Measurements from ENCODE around the gene SH3BP1.
"Not testable (repeated sequence)": the region's sequence is repeated elsewhere in the genome, so short reads cannot be mapped to it uniquely, and the experiment has no call there.

The SH3BP1 gene

GRCh38 chr22:37639070-37639760 is at the start of gene SH3BP1:
TSS of gene SH3BP1 (plus strand) at chr22:37639669. CDS start at chr22:37639788, 119 bp downstream.
- H3K27ac ChIP-seq (ENCODE audit: low read depth, low read length) = no peak within 1 kb of the TSS

GRCh38 chr22:37591081-37591480 is 48.4 kb upstream of the SH3BP1 start:
- not testable (repeated sequence) for H3K27me3 ChIP-seq (ENCODE audit: control insufficient read depth, insufficient read depth, low read length); H3K4me1 ChIP-seq (ENCODE audit: control insufficient read depth, insufficient read depth, low read length); H3K9ac ChIP-seq (ENCODE audit: low read length); H3K27ac ChIP-seq (ENCODE audit: low read depth, low read length); H3K36me3 ChIP-seq (ENCODE audit: control insufficient read depth, insufficient read depth, low read length); H3K4me3 ChIP-seq (ENCODE audit: low read length)

More at GRCh38 chr22:37639070-37639760, at the start of gene SH3BP1:
- peak within 1 kb of the TSS; percentile 81 for H3K4me3 ChIP-seq (ENCODE audit: low read length)
- no peaks in the 10 kb centered on the region for H3K36me3 ChIP-seq (ENCODE audit: control insufficient read depth, insufficient read depth, low read length)
- H3K4me1 ChIP-seq (ENCODE audit: control insufficient read depth, insufficient read depth, low read length) = peaks cover 10% of the 10 kb centered on the region
- H3K27me3 ChIP-seq (ENCODE audit: control insufficient read depth, insufficient read depth, low read length) = no peaks in the 10 kb centered on the region
- H3K9ac ChIP-seq (ENCODE audit: low read length) = peak within 1 kb of the TSS; percentile 61

GRCh38 chr22:37591823-37592404 is 47.6 kb upstream of the SH3BP1 start:
- Histone ChIP-seq H3K27ac (ENCODE audit: low read depth, low read length) (no peak overlapping the region), H3K4me1 (ENCODE audit: control insufficient read depth, insufficient read depth, low read length) (no peaks in the 10 kb centered on the region), H3K4me3 (ENCODE audit: low read length) (no peak overlapping the region), H3K36me3 (ENCODE audit: control insufficient read depth, insufficient read depth, low read length) (no peaks in the 10 kb centered on the region), H3K9ac (ENCODE audit: low read length) (no peak overlapping the region), H3K27me3 (ENCODE audit: control insufficient read depth, insufficient read depth, low read length) (no peaks in the 10 kb centered on the region)

- H3K36me3 ChIP-seq (ENCODE audit: control insufficient read depth, insufficient read depth, low read length) = no peaks in the 10 kb centered on the region
- no peaks in the 10 kb centered on the region for H3K4me1 ChIP-seq (ENCODE audit: control insufficient read depth, insufficient read depth, low read length)
- H3K27me3 ChIP-seq (ENCODE audit: control insufficient read depth, insufficient read depth, low read length) = no peaks in the 10 kb centered on the region
- no peak overlapping the region for H3K27ac ChIP-seq (ENCODE audit: low read depth, low read length)
- no peak overlapping the region for H3K9ac ChIP-seq (ENCODE audit: low read length)
- no peak overlapping the region for H3K4me3 ChIP-seq (ENCODE audit: low read length)
Measured at GRCh38 chr22:37594237-37594636, 45.2 kb upstream of the SH3BP1 start.

GRCh38 chr22:37599153-37599552 is 40.3 kb upstream of the SH3BP1 start:
- H3K9ac ChIP-seq (ENCODE audit: low read length) = no peak overlapping the region
- no peaks in the 10 kb centered on the region for H3K27me3 ChIP-seq (ENCODE audit: control insufficient read depth, insufficient read depth, low read length)
- H3K4me1 ChIP-seq (ENCODE audit: control insufficient read depth, insufficient read depth, low read length) = no peaks in the 10 kb centered on the region
- H3K36me3 ChIP-seq (ENCODE audit: control insufficient read depth, insufficient read depth, low read length) = no peaks in the 10 kb centered on the region
- no peak overlapping the region for H3K27ac ChIP-seq (ENCODE audit: low read depth, low read length)
- H3K4me3 ChIP-seq (ENCODE audit: low read length) = no peak overlapping the region

- H3K27ac ChIP-seq (ENCODE audit: low read depth, low read length) = no peak overlapping the region
- H3K4me3 ChIP-seq (ENCODE audit: low read length) = peak overlapping the region; percentile 19
- no peaks in the 10 kb centered on the region for H3K4me1 ChIP-seq (ENCODE audit: control insufficient read depth, insufficient read depth, low read length)
- no peaks in the 10 kb centered on the region for H3K36me3 ChIP-seq (ENCODE audit: control insufficient read depth, insufficient read depth, low read length)
- no peaks in the 10 kb centered on the region for H3K27me3 ChIP-seq (ENCODE audit: control insufficient read depth, insufficient read depth, low read length)
- H3K9ac ChIP-seq (ENCODE audit: low read length) = no peak overlapping the region
Measured at GRCh38 chr22:37601203-37601539, 38.3 kb upstream of the SH3BP1 start.

GRCh38 chr22:37601540-37602442 is 37.7 kb upstream of the SH3BP1 start:
- Histone ChIP-seq H3K9ac (ENCODE audit: low read length) (no peak overlapping the region), H3K4me3 (ENCODE audit: low read length) (peak overlapping the region; percentile 19), H3K36me3 (ENCODE audit: control insufficient read depth, insufficient read depth, low read length) (no peaks in the 10 kb centered on the region), H3K4me1 (ENCODE audit: control insufficient read depth, insufficient read depth, low read length) (no peaks in the 10 kb centered on the region), H3K27ac (ENCODE audit: low read depth, low read length) (no peak overlapping the region), H3K27me3 (ENCODE audit: control insufficient read depth, insufficient read depth, low read length) (no peaks in the 10 kb centered on the region)

- not testable (repeated sequence) for H3K36me3 ChIP-seq (ENCODE audit: control insufficient read depth, insufficient read depth, low read length); H3K4me1 ChIP-seq (ENCODE audit: control insufficient read depth, insufficient read depth, low read length); H3K27ac ChIP-seq (ENCODE audit: low read depth, low read length); H3K27me3 ChIP-seq (ENCODE audit: control insufficient read depth, insufficient read depth, low read length); H3K4me3 ChIP-seq (ENCODE audit: low read length); H3K9ac ChIP-seq (ENCODE audit: low read length)
Measured at GRCh38 chr22:37602546-37603277, 36.8 kb upstream of the SH3BP1 start.

GRCh38 chr22:37604074-37604473 is 35.4 kb upstream of the SH3BP1 start:
- no peaks in the 10 kb centered on the region for H3K27me3 ChIP-seq (ENCODE audit: control insufficient read depth, insufficient read depth, low read length)
- peaks cover 4% of the 10 kb centered on the region for H3K4me1 ChIP-seq (ENCODE audit: control insufficient read depth, insufficient read depth, low read length)
- no peaks in the 10 kb centered on the region for H3K36me3 ChIP-seq (ENCODE audit: control insufficient read depth, insufficient read depth, low read length)
- H3K27ac ChIP-seq (ENCODE audit: low read depth, low read length) = no peak overlapping the region
- H3K4me3 ChIP-seq (ENCODE audit: low read length) = no peak overlapping the region
- no peak overlapping the region for H3K9ac ChIP-seq (ENCODE audit: low read length)

- no peaks in the 10 kb centered on the region for H3K27me3 ChIP-seq (ENCODE audit: control insufficient read depth, insufficient read depth, low read length)
- peaks cover 5% of the 10 kb centered on the region for H3K4me1 ChIP-seq (ENCODE audit: control insufficient read depth, insufficient read depth, low read length)
- no peaks in the 10 kb centered on the region for H3K36me3 ChIP-seq (ENCODE audit: control insufficient read depth, insufficient read depth, low read length)
- H3K27ac ChIP-seq (ENCODE audit: low read depth, low read length) = no peak overlapping the region
- H3K4me3 ChIP-seq (ENCODE audit: low read length) = no peak overlapping the region
- no peak overlapping the region for H3K9ac ChIP-seq (ENCODE audit: low read length)
Measured at GRCh38 chr22:37604875-37605274, 34.6 kb upstream of the SH3BP1 start.

GRCh38 chr22:37607010-37607934 is 32.2 kb upstream of the SH3BP1 start:
- Histone ChIP-seq H3K4me3 (ENCODE audit: low read length) (peak overlapping the region; percentile 67), H3K27ac (ENCODE audit: low read depth, low read length) (no peak overlapping the region), H3K27me3 (ENCODE audit: control insufficient read depth, insufficient read depth, low read length) (no peaks in the 10 kb centered on the region), H3K4me1 (ENCODE audit: control insufficient read depth, insufficient read depth, low read length) (peaks cover 8% of the 10 kb centered on the region), H3K9ac (ENCODE audit: low read length) (no peak overlapping the region), H3K36me3 (ENCODE audit: control insufficient read depth, insufficient read depth, low read length) (no peaks in the 10 kb centered on the region)

Data from rectal smooth muscle tissue (tissue), 1 donor.